Measurements from ENCODE around the gene TRIM44.

GRCh38 chr11:35623621-35624168, 38.9 kb upstream of the TRIM44 start:
- no peak for TF ChIP-seq EZH2 (IDR thresholded peaks at IDR 0.05; ENCODE audit: borderline replicate concordance, low read depth, low read length, severe bottlenecking)
- no peak for TF ChIP-seq CTCF (IDR thresholded peaks at IDR 0.05; ENCODE audit: extremely low read depth in 1 of 2, insufficient read depth in 1 of 2, low read depth in 1 of 2, low read length in 2 of 2)
- no peak for TF ChIP-seq POLR2A (IDR thresholded peaks at IDR 0.05; ENCODE audit: low read depth, low read length)
- no peak for TF ChIP-seq MAX (IDR thresholded peaks at IDR 0.05; ENCODE audit: insufficient read depth, insufficient read length)
